NCI-H2196 (cell line): ENCODE results near the gene PDGFA.

Experiments
- DNase-seq: peaks from one replicate; lab custom pipeline; 2025; ENCODE audit not compliant: unreplicated experiment; lab: John Stamatoyannopoulos, UW

The PDGFA gene

GRCh38 chr7:449324-450019 is 70.2 kb downstream of the PDGFA start:
- DNase-seq, result no peak

GRCh38 chr7:447523-447922 is 72.1 kb downstream of the PDGFA start:
- DNase-seq, result no peak
